Mesenchymal stem cell (in vitro differentiated cells and primary cell): ENCODE measurements around the gene CNGA2.

Source experiments
- DNase-seq: peaks from one replicate; pipeline ENCODE4 v3.0.0-alpha.2; 2013
- H2AFZ ChIP-seq: one replicate; pipeline ENCODE4 v1.6.1; 2013; ENCODE audit warnings: low read depth, mild to moderate bottlenecking, control low read depth, inconsistent platforms, low read length, moderate library complexity
- H2AK5ac ChIP-seq: 2 replicates; pipeline ENCODE4 v1.6.1; 2013; ENCODE audit warnings: low read length, moderate library complexity, mild to moderate bottlenecking, inconsistent platforms; ENCODE audit not compliant: severe bottlenecking
- H2BK120ac ChIP-seq: one replicate; pipeline ENCODE4 v1.6.1; 2013; ENCODE audit warnings: low read depth, mild to moderate bottlenecking, inconsistent platforms, low read length, moderate library complexity
- H2BK12ac ChIP-seq, 2 experiments: one replicate each; pipeline ENCODE4 v1.6.1; 2013; ENCODE audit warnings: inconsistent platforms in 2 of 2, low read length in 2 of 2, mild to moderate bottlenecking in 2 of 2, moderate library complexity in 2 of 2, control low read depth in 1 of 2
- H2BK15ac ChIP-seq: one replicate; pipeline ENCODE4 v1.6.1; 2013; ENCODE audit warnings: mild to moderate bottlenecking, low read depth, inconsistent platforms; ENCODE audit not compliant: poor library complexity, severe bottlenecking
- H2BK5ac ChIP-seq: 2 replicates; pipeline ENCODE4 v1.6.1; 2013; ENCODE audit warnings: low read depth, mild to moderate bottlenecking, low read length, control low read depth, inconsistent platforms; ENCODE audit not compliant: poor library complexity, severe bottlenecking
- H3K14ac ChIP-seq, 2 experiments: one replicate each; pipeline ENCODE4 v1.6.1; 2013; ENCODE audit warnings: inconsistent platforms in 2 of 2, low read length in 2 of 2, control low read depth in 1 of 2, mild to moderate bottlenecking in 1 of 2, moderate library complexity in 1 of 2
- H3K18ac ChIP-seq, 2 experiments: one replicate each; pipeline ENCODE4 v1.6.1; 2013; ENCODE audit warnings: inconsistent platforms in 2 of 2, low read length in 2 of 2, control low read depth in 1 of 2, low read depth in 1 of 2, mild to moderate bottlenecking in 1 of 2
- H3K23ac ChIP-seq, 2 experiments: one replicate each; pipeline ENCODE4 v1.6.1; 2013; ENCODE audit warnings: inconsistent platforms in 2 of 2, low read length in 2 of 2, mild to moderate bottlenecking in 2 of 2, moderate library complexity in 2 of 2, control low read depth in 1 of 2
- H3K27ac ChIP-seq: 2 replicates; pipeline ENCODE4 v1.5.1; 2013; ENCODE audit warnings: mild to moderate bottlenecking, moderate library complexity, low read length, control low read depth, inconsistent platforms; ENCODE audit not compliant: poor library complexity, severe bottlenecking
- H3K27me3 ChIP-seq, 2 experiments: 2 replicates each; pipeline versions ENCODE4 v1.6.1 to v1.7.0; 2013; ENCODE audit warnings: low read length in 2 of 2, mild to moderate bottlenecking in 2 of 2, moderate library complexity in 2 of 2, control low read depth in 1 of 2, inconsistent platforms in 1 of 2; ENCODE audit not compliant: control insufficient read depth in 1 of 2, insufficient read depth in 1 of 2
- H3K36me3 ChIP-seq, 2 experiments: 2 replicates each; pipeline versions ENCODE4 v1.6.1 to v1.7.0; 2013; ENCODE audit warnings: low read length in 2 of 2, control low read depth in 1 of 2, inconsistent platforms in 1 of 2, low read depth in 1 of 2, mild to moderate bottlenecking in 1 of 2; ENCODE audit not compliant: insufficient read depth in 2 of 2, control insufficient read depth in 1 of 2
- H3K4ac ChIP-seq, 2 experiments: one replicate each; pipeline ENCODE4 v1.6.1; 2013; ENCODE audit warnings: inconsistent platforms in 2 of 2, low read length in 2 of 2, mild to moderate bottlenecking in 2 of 2, moderate library complexity in 2 of 2, control low read depth in 1 of 2, low read depth in 1 of 2
- H3K4me1 ChIP-seq: 2 replicates; pipeline ENCODE4 v1.6.1; 2013; ENCODE audit warnings: low read depth, low read length, control low read depth; ENCODE audit not compliant: control insufficient read depth, insufficient read depth
- H3K4me2 ChIP-seq: 2 replicates; pipeline ENCODE4 v1.6.1; 2013; ENCODE audit warnings: low read length, mild to moderate bottlenecking, inconsistent platforms; ENCODE audit not compliant: poor library complexity, severe bottlenecking
- H3K4me3 ChIP-seq, 2 experiments: 2 replicates each; pipeline versions ENCODE4 v1.5.1 to v1.7.0; 2013; ENCODE audit warnings: low read length in 2 of 2, mild to moderate bottlenecking in 2 of 2, control low read depth in 1 of 2, low read depth in 1 of 2; ENCODE audit not compliant: insufficient read depth in 1 of 2
- H3K79me1 ChIP-seq: replicated peaks from 2 replicates; pipeline ENCODE4 v1.6.1; 2013; ENCODE audit warnings: mild to moderate bottlenecking, control low read depth, low read length, inconsistent platforms; ENCODE audit not compliant: poor library complexity, severe bottlenecking
- H3K9ac ChIP-seq: 2 replicates; pipeline ENCODE4 v1.7.0; 2013; ENCODE audit warnings: mild to moderate bottlenecking, low read length, moderate library complexity
- H3K9me3 ChIP-seq: 2 replicates; pipeline ENCODE4 v1.7.0; 2013; ENCODE audit warnings: mild to moderate bottlenecking, low read length; ENCODE audit not compliant: control insufficient read depth
- H4K8ac ChIP-seq: one replicate; pipeline ENCODE4 v1.6.1; 2013; ENCODE audit warnings: inconsistent platforms, mild to moderate bottlenecking, low read length, moderate library complexity
- H4K91ac ChIP-seq: one replicate; pipeline ENCODE4 v1.6.1; 2013; ENCODE audit warnings: mild to moderate bottlenecking, low read length, inconsistent platforms
- WGBS: methylation state at CpG from one replicate; pipeline ENCODE4 v1.1.7; 2013; ENCODE audit warnings: mixed read lengths; 5-methylcytosine and 5-hydroxymethylcytosine counted together

CNGA2 gene

GRCh38 chrX:151762802-151763201 is 28.3 kb downstream of the CNGA2 start:
- no peak overlapping the region for H3K18ac ChIP-seq

GRCh38 chrX:151763711-151764110 is 29.2 kb downstream of the CNGA2 start:
- Histone ChIP-seq H4K91ac (no peak overlapping the region), H2BK15ac (no peak overlapping the region), H3K27ac (no peak overlapping the region), H3K4me2 (no peak overlapping the region), H4K8ac (no peak overlapping the region), H3K14ac (no peak overlapping the region), H3K27me3 (peaks cover 0 to 72% of the 10 kb centered on the region in 2 experiments), H3K9me3 (no peaks in the 10 kb centered on the region), H3K4me3 (no peak overlapping the region), H3K23ac (no peak overlapping the region), H3K4me1 (no peaks in the 10 kb centered on the region), H2BK12ac (no peak overlapping the region), H3K79me1 (no peaks in the 10 kb centered on the region), H3K36me3 (no peaks in the 10 kb centered on the region), H3K9ac (no peak overlapping the region), H3K4ac (no peak overlapping the region), H3K18ac (no peak overlapping the region), H2AFZ (no peak overlapping the region), H2AK5ac (no peak overlapping the region), H2BK120ac (no peak overlapping the region), H2BK5ac (no peak overlapping the region)
- WGBS, result 72% methylated on average over 4 of the region's 8 CpGs
- no peak for DNase-seq

More at GRCh38 chrX:151762802-151763201, 28.3 kb downstream of the CNGA2 start:
- Histone ChIP-seq H4K8ac (no peak overlapping the region), H3K9ac (no peak overlapping the region), H3K14ac (no peak overlapping the region), H4K91ac (no peak overlapping the region), H3K4ac (no peak overlapping the region), H3K27ac (no peak overlapping the region), H3K79me1 (no peaks in the 10 kb centered on the region), H3K4me3 (no peak overlapping the region), H2BK15ac (no peak overlapping the region), H3K27me3 (peaks cover 0 to 66% of the 10 kb centered on the region in 2 experiments), H2AK5ac (no peak overlapping the region), H3K4me1 (no peaks in the 10 kb centered on the region), H3K9me3 (no peaks in the 10 kb centered on the region), H2AFZ (no peak overlapping the region), H3K36me3 (no peaks in the 10 kb centered on the region), H3K4me2 (no peak overlapping the region), H3K23ac (no peak overlapping the region), H2BK12ac (no peak overlapping the region), H2BK120ac (no peak overlapping the region), H2BK5ac (no peak overlapping the region)
- no peak for DNase-seq
- WGBS, result 54% methylated on average over 2 of the region's 2 CpGs

GRCh38 chrX:151765026-151765425 is 30.5 kb downstream of the CNGA2 start:
- Histone ChIP-seq H2BK12ac (no peak overlapping the region), H2BK15ac (no peak overlapping the region), H3K4me2 (no peak overlapping the region), H3K23ac (no peak overlapping the region), H3K9me3 (peaks cover 6% of the 10 kb centered on the region), H2BK5ac (no peak overlapping the region), H3K27me3 (peaks cover 0 to 64% of the 10 kb centered on the region in 2 experiments), H3K4ac (no peak overlapping the region), H3K14ac (no peak overlapping the region), H3K4me3 (no peak overlapping the region), H4K91ac (no peak overlapping the region), H3K79me1 (no peaks in the 10 kb centered on the region), H2BK120ac (no peak overlapping the region), H2AK5ac (no peak overlapping the region), H2AFZ (no peak overlapping the region), H3K18ac (no peak overlapping the region), H3K27ac (no peak overlapping the region), H3K4me1 (no peaks in the 10 kb centered on the region), H3K9ac (no peak overlapping the region), H4K8ac (no peak overlapping the region), H3K36me3 (no peaks in the 10 kb centered on the region)
- DNase-seq, result no peak
- WGBS, result 80% methylated on average over 1 of the region's 2 CpGs

- no peak overlapping the region for H3K14ac ChIP-seq
- H3K4me1 ChIP-seq, result no peaks in the 10 kb centered on the region
- H2BK120ac ChIP-seq, result no peak overlapping the region
- WGBS, result 89% methylated on average over 3 of the region's 3 CpGs
- H3K4me3 ChIP-seq, result no peak overlapping the region
- H2BK12ac ChIP-seq, result no peak overlapping the region
- H4K91ac ChIP-seq, result no peak overlapping the region
- H3K4ac ChIP-seq, result no peak overlapping the region
- no peak overlapping the region for H3K9ac ChIP-seq
- no peak overlapping the region for H2BK15ac ChIP-seq
- no peak overlapping the region for H3K27ac ChIP-seq
- H2BK5ac ChIP-seq, result no peak overlapping the region
- no peak overlapping the region for H2AFZ ChIP-seq
- peaks cover 6% of the 10 kb centered on the region for H3K9me3 ChIP-seq
- H2AK5ac ChIP-seq, result no peak overlapping the region
- H3K27me3 ChIP-seq, result peaks cover 0 to 67% of the 10 kb centered on the region in 2 experiments
- no peak overlapping the region for H4K8ac ChIP-seq
- no peaks in the 10 kb centered on the region for H3K79me1 ChIP-seq
- no peak overlapping the region for H3K23ac ChIP-seq
- no peak for DNase-seq
- H3K36me3 ChIP-seq, result no peaks in the 10 kb centered on the region
- H3K4me2 ChIP-seq, result no peak overlapping the region
- H3K18ac ChIP-seq, result no peak overlapping the region
Measured at GRCh38 chrX:151771726-151772125, 37.2 kb downstream of the CNGA2 start.
